Esophagus squamous epithelium (tissue), 5 donors: ENCODE data around the gene CEP128. TPM values are rescaled to one million over a fixed set of nuclear protein-coding genes. Genes with fewer than 3 reads are reported as not detected.

ENCODE experiments used
- DNase-seq: peaks from one replicate; lab custom pipeline; 2025; lab: John Stamatoyannopoulos, UW
- H3K27ac ChIP-seq, 4 donors: fragments of 200-600 bp; sonication (generic); one replicate each; pipeline ENCODE4 v1.5.1; 2016 to 2019; ENCODE audit warnings: mild to moderate bottlenecking in 1 of 4
- H3K27me3 ChIP-seq, 4 donors: fragments of 200-600 bp; sonication (generic); 1 replicate in 3 of 4; 2 replicates in 1 of 4; pipeline versions ENCODE4 v1.5.1 to v1.6.0; 2017 to 2021; ENCODE audit warnings: antibody characterized with exemption in 1 of 4
- H3K36me3 ChIP-seq, 3 donors: fragments of 200-600 bp; sonication (generic); one replicate each; pipeline ENCODE4 v1.5.1; 2016 to 2019
- H3K4me1 ChIP-seq, 3 donors: fragments of 200-600 bp; sonication (generic); one replicate each; pipeline ENCODE4 v1.5.1; 2017 to 2019
- H3K4me3 ChIP-seq, 4 donors: fragments of 200-600 bp; sonication (generic); 1 replicate in 3 of 4; 2 replicates in 1 of 4; pipeline ENCODE4 v1.5.1; 2016 to 2019; ENCODE audit warnings: mild to moderate bottlenecking in 2 of 4, moderate library complexity in 1 of 4
- H3K9me3 ChIP-seq, 3 donors: fragments of 200-600 bp; sonication (generic); one replicate each; pipeline ENCODE4 v1.5.1; 2016 to 2019
- POLR2A ChIP-seq, 4 donors: fragments of 450-650 bp; IDR thresholded peaks; one replicate each; pipeline ENCODE4 v1.6.1; 2017; ENCODE audit warnings: antibody characterized with exemption in 4 of 4, mild to moderate bottlenecking in 4 of 4, moderate library complexity in 3 of 4
- WGBS, 2 donors: methylation state at CpG; one replicate each; pipeline ENCODE4 v1.1.5; 2018; 5-methylcytosine and 5-hydroxymethylcytosine counted together
- intact Hi-C: fragments of 100-400 bp; cut with DNase I; formaldehyde crosslinking; loops from one replicate; pipeline ENCODE4 v1.15.0; 2022
- total RNA-seq, 4 donors: library from RNA; depleted of rRNA; stranded (reverse); fragments of >200 nt; gene quantifications; one replicate each; pipeline ENCODE4 v1.1.0, GENCODE V29; 2016
- TF ChIP-seq, protein P1 (sequence below), 6 experiments: fragments of 450-650 bp in 4 of 6; fragments of 200-600 bp in 2 of 6; sonication (generic) in 2 of 6; IDR thresholded peaks; one replicate each; pipeline ENCODE4 v1.5.1; 2016 to 2019; ENCODE audit warnings: antibody characterized with exemption in 6 of 6, mild to moderate bottlenecking in 4 of 6, moderate library complexity in 4 of 6
- donor health status: DM: yes; HTN: yes; CAD: no.

The CEP128 gene
- total RNA-seq, 4 donors from 2014 or later = 2.0 to 12.6 (median 5.4) TPM

- WGBS, 2 donors = 56 to 79% methylated on average over 3 of the region's 3 CpGs
- intact Hi-C loops = no loop called here
- Histone ChIP-seq H3K4me1 (no peaks in the 10 kb centered on the region), H3K4me3 (no peak overlapping the region), H3K36me3 (no peaks in the 10 kb centered on the region), H3K27me3 (no peaks in the 10 kb centered on the region), H3K27ac (no peak overlapping the region), H3K9me3 (peaks cover 0 to 10% (median 8%) of the 10 kb centered on the region in 3 donors)
- TF ChIP-seq, protein P1, sequence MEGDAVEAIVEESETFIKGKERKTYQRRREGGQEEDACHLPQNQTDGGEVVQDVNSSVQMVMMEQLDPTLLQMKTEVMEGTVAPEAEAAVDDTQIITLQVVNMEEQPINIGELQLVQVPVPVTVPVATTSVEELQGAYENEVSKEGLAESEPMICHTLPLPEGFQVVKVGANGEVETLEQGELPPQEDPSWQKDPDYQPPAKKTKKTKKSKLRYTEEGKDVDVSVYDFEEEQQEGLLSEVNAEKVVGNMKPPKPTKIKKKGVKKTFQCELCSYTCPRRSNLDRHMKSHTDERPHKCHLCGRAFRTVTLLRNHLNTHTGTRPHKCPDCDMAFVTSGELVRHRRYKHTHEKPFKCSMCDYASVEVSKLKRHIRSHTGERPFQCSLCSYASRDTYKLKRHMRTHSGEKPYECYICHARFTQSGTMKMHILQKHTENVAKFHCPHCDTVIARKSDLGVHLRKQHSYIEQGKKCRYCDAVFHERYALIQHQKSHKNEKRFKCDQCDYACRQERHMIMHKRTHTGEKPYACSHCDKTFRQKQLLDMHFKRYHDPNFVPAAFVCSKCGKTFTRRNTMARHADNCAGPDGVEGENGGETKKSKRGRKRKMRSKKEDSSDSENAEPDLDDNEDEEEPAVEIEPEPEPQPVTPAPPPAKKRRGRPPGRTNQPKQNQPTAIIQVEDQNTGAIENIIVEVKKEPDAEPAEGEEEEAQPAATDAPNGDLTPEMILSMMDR (IDR thresholded peaks at IDR 0.05) = no peak
- TF ChIP-seq POLR2A (IDR thresholded peaks at IDR 0.05) = no peak
- no peak for DNase-seq
Measured at GRCh38 chr14:80862983-80863382, 78.6 kb downstream of the CEP128 start.

DNA sequence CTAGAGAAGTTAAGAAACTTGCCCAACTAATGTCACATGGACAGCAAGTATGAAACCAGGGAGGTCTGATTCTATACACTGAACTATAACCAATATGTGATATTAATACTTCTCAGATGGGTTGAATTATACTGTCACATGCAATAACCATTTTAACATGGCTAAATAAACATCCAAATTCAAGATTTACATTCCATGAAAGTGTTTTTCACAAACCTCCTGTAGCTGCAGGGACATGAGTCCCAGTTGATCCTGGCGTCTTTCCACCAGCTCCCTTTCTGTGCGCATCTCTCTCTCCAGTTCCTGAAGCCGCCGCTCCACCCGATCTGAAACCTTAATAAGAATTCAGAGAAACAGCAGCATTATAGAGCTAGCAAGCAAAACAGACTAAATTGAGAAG, 79.0 kb downstream of the CEP128 start:
- Histone ChIP-seq H3K9me3 (peaks cover 0 to 6% (median 3%) of the 10 kb centered on the region in 3 donors), H3K36me3 (no peaks in the 10 kb centered on the region), H3K4me3 (no peak overlapping the region), H3K27ac (no peak overlapping the region), H3K27me3 (no peaks in the 10 kb centered on the region), H3K4me1 (no peaks in the 10 kb centered on the region)
- no peak for DNase-seq
- intact Hi-C loops = no loop called here
- no peak for TF ChIP-seq POLR2A (IDR thresholded peaks at IDR 0.05)
- TF ChIP-seq, protein P1 (IDR thresholded peaks at IDR 0.05) = no peak
- WGBS, 2 donors = 87 to 97% methylated on average over 5 of the region's 5 CpGs

DNA sequence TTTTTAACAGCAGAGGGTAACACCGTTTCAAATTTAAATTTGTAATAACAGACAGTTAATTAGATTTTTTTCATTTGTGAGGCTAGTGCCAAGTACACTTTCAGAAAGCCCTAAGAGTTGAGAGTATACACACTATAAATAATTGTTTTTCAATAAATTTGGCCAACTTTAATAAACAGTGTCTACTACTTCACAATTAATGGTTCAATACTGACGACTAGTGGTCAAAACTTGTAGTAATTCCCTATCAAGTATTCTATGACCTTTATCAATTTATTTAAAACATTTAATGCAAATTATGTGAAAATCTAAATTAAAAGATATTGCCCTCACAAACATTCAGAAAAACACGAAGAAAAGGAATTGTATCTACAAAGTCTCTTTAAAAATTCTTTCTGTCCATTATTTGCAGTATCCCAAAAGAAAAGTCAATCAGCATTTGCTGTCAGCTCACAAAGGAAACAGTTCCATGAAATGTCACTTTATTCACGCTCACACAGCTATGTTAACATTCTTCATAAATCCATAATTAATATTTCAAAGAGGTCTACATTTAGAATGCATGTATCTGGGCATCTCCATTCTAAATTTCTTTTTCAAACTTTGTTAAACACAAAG, 91.2 kb downstream of the CEP128 start:
- no peaks in the 10 kb centered on the region for H3K36me3 ChIP-seq
- no peak overlapping the region for H3K27ac ChIP-seq
- 24 to 29% methylated on average over 4 of the region's 4 CpGs for WGBS, 2 donors
- no peak for TF ChIP-seq POLR2A (IDR thresholded peaks at IDR 0.05)
- TF ChIP-seq, protein P1 (IDR thresholded peaks at IDR 0.05) = peak in 5 of 6 experiments; percentile 35 to 72 (median 52)
- H3K27me3 ChIP-seq = no peaks in the 10 kb centered on the region
- H3K4me3 ChIP-seq = no peak overlapping the region
- no peak for DNase-seq
- H3K4me1 ChIP-seq = no peaks in the 10 kb centered on the region
- intact Hi-C loops = loop anchor here (10.0 kb wide), 1 partner anchor 796 kb away; no protein-coding TSS in a partner anchor
- no peaks in the 10 kb centered on the region for H3K9me3 ChIP-seq

- H3K9me3 ChIP-seq = no peaks in the 10 kb centered on the region
Measured at GRCh38 chr14:80847070-80847469, 94.5 kb downstream of the CEP128 start.

DNA sequence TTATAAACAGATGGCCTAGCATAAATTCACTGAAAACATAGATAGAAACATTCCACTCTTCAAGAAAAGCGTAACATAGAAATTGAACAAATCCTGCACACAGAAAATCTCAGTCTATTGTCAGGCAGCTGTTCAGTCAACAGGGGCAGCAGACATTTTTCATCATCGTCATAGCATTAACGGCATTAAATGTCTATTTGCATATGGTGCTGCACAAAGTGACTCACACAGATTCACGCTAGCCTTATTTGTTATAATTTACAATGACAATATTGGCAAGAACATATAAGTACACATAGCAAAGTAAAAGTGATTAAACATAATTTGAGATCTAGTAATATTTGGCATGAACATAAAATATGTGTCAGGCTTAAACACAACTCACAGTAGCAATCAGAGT, 95.7 kb downstream of the CEP128 start:
- TF ChIP-seq POLR2A (IDR thresholded peaks at IDR 0.05) = no peak
- TF ChIP-seq, protein P1 (IDR thresholded peaks at IDR 0.05) = no peak
- Histone ChIP-seq H3K36me3 (no peaks in the 10 kb centered on the region), H3K27ac (no peak overlapping the region), H3K27me3 (no peaks in the 10 kb centered on the region), H3K9me3 (no peaks in the 10 kb centered on the region), H3K4me1 (no peaks in the 10 kb centered on the region), H3K4me3 (no peak overlapping the region)
- WGBS, 2 donors = 68 to 82% methylated on average over 4 of the region's 4 CpGs
- intact Hi-C loops = no loop called here
- DNase-seq = no peak

More at GRCh38 chr14:80847070-80847469, 94.5 kb downstream of the CEP128 start:
- Histone ChIP-seq H3K4me1 (no peaks in the 10 kb centered on the region), H3K27me3 (no peaks in the 10 kb centered on the region), H3K4me3 (no peak overlapping the region), H3K36me3 (no peaks in the 10 kb centered on the region), H3K27ac (no peak overlapping the region)
- TF ChIP-seq, protein P1 (IDR thresholded peaks at IDR 0.05) = no peak
- TF ChIP-seq POLR2A (IDR thresholded peaks at IDR 0.05) = no peak
- no peak for DNase-seq
- 78 to 83% methylated on average over 2 of the region's 2 CpGs for WGBS, 2 donors
- intact Hi-C loops = no loop called here
